GM21515 (cell line): ENCODE data around the gene PNP.
"Not testable (repeated sequence)": the region's sequence is repeated elsewhere in the genome, so short reads cannot be mapped to it uniquely, and the experiment has no call there.

Experiments used
- ATAC-seq: cut with Tn5 transposase; IDR thresholded peaks from one replicate; pipeline ENCODE4 v1.9.1; 2021; ENCODE audit not compliant: unreplicated experiment

Gene PNP

DNA sequence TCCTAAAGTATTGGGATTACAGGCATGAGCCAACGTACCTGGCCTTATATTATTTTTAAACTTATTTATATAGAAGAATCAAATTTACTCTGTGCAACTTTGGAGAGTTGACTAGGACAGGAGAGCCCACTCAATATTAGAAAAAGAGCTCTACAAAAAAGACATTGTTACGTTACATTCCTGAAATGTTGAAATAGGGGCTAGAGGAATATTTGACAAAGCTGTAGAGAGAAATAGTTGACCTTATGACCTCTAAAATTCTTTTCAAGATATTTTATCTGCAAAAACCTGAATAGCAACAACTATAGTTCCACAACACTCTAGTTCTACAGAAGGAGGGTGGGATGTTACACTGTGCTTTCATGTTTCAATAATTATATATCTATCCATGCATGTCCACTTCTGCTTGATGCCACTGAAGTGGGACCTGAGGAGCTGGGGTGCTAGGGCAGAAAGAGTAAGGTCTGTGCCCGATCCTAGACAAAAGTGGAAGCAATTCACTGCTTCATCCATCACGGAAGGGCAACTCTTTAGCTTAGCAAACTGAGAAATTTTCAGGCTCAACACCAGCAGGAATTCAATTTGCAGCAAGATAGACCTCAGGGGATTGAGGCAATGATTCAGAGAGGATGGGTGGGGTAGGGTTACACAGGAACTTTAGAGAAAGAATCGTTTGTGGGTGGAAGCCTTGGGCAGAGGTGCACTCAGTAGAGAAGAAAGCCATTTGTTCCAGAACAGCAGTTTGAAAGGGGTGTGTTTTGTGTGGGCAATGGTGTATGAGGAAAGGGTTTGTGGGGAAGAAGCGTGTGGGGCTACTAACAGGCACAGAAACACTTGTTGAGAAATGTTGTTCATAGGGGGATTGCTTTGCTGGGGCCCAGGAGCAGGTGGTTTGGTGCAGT lies 20.1 kb downstream of the PNP start:
- no peak for ATAC-seq

DNA sequence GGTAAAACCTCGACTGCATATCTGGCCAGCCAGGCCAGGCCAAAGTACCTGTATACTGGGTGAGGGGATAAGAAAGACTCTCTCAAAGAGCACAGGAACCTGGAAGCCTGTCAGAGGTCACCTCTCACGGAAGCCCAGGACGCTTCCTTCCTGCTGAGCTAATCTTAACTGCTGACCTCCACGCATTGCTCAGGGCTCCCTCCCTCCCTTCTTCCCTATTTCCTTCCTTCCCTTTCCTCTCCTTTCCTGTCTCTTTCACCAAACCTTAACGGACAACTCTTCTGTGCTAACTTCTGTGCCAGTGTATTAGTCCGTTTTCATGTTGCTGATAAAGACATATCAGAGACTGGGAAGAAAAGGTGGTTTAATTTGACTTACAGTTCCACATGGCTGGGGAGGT lies 21.4 kb downstream of the PNP start:
- ATAC-seq = no peak

DNA sequence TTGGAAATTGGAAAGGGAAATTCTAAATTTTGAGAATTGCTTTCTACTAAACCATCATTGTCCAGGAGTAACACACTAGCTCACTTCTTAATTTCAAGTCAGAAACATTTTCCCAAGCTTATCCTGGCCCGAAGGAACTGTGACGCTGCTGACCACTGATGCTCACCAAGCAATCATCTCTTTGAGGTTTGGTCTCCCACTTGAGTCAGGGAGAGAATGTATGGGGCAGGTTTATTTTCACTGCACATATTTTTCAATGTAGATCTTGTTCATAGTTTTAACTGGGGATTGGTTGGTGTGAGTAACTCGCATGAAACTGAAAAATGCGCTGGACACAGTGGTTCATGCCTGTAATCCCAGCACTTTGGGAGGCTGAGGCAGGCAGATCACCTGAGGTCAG lies 23.3 kb downstream of the PNP start:
- no peak for ATAC-seq

DNA sequence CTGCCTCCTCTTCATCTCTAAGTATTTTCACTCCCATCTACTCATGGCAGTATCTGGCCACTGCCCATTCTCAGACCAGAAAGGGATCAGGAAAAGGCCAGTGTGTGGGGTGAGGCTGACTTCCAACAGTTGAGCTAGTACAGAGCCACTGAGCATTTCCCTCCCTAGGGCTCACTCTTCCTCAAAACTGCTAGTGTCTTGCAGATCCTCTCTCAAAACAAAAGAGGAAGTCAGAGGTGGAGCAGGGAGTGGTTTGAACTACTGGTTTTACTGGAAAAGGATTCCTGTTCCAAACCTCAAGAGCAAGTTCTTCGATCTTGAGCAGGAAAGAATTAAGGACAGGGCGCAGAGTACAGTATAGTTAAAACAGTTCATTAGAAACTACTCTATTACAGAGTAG lies 24.4 kb downstream of the PNP start:
- ATAC-seq = no peak

DNA sequence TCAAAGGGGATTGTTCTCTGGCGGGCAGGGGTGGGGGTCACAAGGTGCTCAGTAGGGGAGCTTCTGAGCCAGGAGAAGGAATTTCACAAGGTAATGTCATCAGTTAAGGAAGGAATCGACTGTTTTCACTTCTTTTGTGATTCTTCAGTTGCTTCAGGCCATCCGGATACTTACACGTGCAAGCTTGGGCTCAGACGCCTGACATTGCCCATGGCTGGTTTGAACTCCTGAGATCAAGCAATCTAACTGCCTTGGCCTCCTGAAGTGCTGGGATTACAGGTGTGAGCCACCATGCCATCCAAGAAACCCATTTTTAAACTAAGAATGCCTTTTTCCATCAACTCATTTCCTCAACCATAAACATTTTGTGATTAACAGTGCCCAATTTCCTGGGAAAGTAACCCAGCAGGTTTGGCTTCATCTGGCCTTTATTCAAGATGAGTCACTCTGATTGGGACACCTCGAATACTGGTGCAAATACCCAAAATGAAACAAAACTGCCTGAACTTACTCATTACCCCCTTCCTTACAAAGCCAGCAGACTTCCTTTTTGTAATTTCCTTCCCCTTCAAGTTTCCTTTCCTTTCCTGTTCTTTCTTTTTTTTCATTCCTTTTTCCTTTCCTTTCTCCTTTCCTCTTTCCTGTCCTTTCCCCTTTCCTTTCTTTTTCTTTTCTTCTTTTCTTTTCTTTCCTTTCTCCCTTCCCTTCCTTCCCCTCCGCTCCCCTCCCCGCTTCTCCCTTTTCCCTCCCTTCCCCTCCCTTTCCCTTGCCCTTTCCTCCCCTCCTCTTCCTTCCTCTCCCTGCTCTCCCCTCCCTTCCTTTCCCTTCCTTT lies 25.9 kb downstream of the PNP start:
- no peak for ATAC-seq

- ATAC-seq = no peak
These were observed 29.4 kb downstream of the PNP start for GRCh38 chr14:20498622-20499021.

GRCh38 chr14:20499108-20499507 lies 29.9 kb downstream of the PNP start:
- no peak for ATAC-seq

DNA sequence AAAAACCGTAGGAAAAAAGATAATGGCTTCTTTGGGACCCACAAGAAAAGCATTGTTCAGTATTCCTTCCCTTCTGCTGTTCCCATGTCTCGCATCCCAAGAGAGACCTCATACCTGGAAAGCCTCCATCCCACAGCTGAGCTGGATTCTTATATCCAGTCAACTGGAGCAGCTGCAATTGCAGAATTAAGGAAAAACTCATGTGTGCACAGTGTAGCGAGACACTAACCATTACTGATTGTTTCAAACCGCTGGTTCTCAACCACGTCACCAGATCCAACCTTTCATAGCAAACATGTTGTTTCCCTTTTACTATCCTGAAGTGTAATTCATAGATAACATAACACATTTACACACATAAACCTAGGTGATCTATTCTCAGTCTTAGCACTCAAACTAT lies 30.7 kb downstream of the PNP start:
- no peak for ATAC-seq

- no peak for ATAC-seq
These were observed 32.1 kb downstream of the PNP start for GRCh38 chr14:20501346-20501745.

- ATAC-seq = no peak
These were observed 34.7 kb downstream of the PNP start for GRCh38 chr14:20503898-20504297.

DNA sequence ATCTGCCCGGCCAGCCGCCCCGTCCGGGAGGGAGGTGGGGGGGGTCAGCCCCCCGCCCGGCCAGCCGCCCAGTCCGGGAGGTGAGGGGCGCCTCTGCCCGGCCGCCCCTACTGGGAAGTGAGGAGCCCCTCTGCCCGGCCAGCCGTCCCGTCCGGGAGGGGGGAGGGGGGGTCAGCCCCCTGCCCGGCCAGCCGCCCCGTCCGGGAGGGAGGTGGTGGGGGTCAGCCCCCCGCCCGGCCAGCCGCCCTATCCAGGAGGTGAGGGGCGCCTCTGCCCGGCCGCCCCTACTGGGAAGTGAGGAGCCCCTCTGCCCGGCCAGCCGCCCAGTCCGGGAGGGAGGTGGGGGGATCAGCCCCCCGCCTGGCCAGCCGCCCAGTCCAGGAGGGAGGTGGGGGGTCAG lies 37.1 kb downstream of the PNP start:
- not testable (repeated sequence) for ATAC-seq

DNA sequence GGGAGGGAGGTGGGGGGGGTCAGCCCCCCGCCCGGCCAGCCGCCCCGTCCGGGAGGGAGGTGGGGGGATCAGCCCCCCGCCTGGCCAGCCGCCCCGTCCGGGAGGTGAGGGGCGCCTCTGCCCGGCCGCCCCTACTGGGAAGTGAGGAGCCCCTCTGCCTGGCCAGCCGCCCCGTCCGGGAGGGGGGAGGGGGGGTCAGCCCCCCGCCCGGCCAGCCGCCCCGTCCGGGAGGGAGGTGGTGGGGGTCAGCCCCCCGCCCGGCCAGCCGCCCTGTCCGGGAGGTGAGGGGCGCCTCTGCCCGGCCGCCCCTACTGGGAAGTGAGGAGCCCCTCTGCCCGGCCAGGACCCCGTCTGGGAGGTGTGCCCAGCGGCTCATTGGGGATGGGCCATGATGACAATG lies 37.5 kb downstream of the PNP start:
- not testable (repeated sequence) for ATAC-seq

GRCh38 chr14:20507537-20507936 lies 38.3 kb downstream of the PNP start:
- not testable (repeated sequence) for ATAC-seq

GRCh38 chr14:20508367-20508766 lies 39.2 kb downstream of the PNP start:
- ATAC-seq = no peak

DNA sequence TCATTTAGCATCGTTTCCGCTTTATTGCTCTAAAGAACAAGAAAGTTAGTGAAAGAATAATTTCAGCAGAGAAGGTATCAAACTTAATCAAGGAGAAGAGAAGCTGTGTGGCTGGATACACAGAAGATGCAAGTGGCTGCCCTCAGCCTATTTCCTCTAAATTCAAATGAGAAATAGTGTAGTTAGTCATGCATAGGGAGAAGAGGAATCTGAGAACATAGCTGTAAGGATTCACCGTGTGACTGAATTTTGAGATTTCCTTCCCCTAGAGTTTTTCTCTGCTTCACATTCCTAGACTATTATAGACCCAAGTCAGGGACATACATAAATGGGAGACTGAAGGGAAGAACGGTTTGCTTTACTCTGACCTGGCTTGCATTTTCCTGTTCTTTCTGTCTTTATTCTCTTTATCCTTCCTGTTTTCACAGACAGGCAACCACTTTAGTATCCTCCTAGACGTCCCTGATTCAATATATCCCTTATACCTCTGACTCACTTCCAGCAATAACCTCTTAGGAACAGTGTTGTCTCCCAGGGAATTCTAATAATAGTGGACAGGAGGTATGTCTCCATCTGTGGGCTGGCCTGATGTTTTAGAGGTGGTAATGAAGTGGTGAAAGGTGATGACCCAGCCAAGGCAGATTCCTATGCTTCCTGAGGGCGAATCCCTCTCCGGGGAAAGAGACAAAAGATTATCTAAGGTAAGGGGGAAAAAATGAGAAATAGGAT lies 43.1 kb downstream of the PNP start:
- ATAC-seq = no peak

- ATAC-seq = no peak
These were observed 46.6 kb downstream of the PNP start for GRCh38 chr14:20515846-20516245.

DNA sequence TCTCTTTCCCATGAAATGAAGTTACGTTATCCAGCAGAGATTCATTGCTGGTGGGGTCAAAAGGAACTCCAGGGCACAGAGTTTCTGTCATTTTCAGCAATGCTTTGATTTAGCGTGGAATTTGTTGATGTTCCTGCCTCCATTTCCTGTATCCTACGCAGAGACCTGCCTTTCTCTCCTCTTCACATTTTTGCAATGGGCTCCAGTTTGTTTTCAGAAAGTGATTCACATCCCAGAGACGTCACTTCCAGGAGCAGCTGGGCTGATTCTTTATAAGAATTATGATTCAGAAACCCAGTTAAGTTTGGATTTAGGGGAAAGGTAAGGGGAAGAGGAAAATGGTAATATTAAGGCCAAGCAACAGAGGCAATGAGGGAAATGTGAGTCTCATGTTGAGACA lies 47.7 kb downstream of the PNP start:
- no peak for ATAC-seq

GRCh38 chr14:20522332-20522731 lies 53.1 kb downstream of the PNP start:
- no peak for ATAC-seq

GRCh38 chr14:20524027-20524426 lies 54.8 kb downstream of the PNP start:
- no peak for ATAC-seq
